Panc1 (cell line): ENCODE measurements around the gene CD6. TPM values are rescaled to one million over a fixed set of nuclear protein-coding genes. Genes with fewer than 3 reads are reported as not detected.

Experiments used
- ATAC-seq: fragments of 200-7000 bp; cut with Tn5 transposase; 2 replicates; pipeline ENCODE4 v1.9.1; 2020; ENCODE audit warnings: mild to moderate bottlenecking, moderate library complexity
- BruUV-seq: library from RNA; stranded (reverse); fragments of 400-500 nt; replicated peaks from 2 replicates; lab custom pipeline; 2021; lab: Mats Ljungman, UMichigan
- CTCF ChIA-PET: fragments of 300-600 bp; sonication (Branson Sonifier 250); formaldehyde crosslinking; loops from one replicate; lab custom pipeline; 2022; ENCODE audit warnings: antibody characterized with exemption; lab: Charles Lee
- POLR2A ChIA-PET: fragments of 300-600 bp; sonication (Branson Sonifier 250); formaldehyde crosslinking; loops from one replicate; lab custom pipeline; 2022; ENCODE audit warnings: antibody characterized with exemption; lab: Charles Lee
- DNase-seq: peaks from one replicate; pipeline ENCODE4 v3.0.0-alpha.2; 2010; ENCODE audit warnings: low read depth, low spot score
- H3K27ac ChIP-seq: 2 replicates; pipeline ENCODE4 v1.5.1; 2011; ENCODE audit warnings: mild to moderate bottlenecking, low read length, inconsistent platforms
- H3K27me3 ChIP-seq: fragments of 200-500 bp; sonication (Bioruptor generic); 2 replicates; pipeline ENCODE4 v1.6.0; 2014; ENCODE audit warnings: low read length, inconsistent platforms; ENCODE audit not compliant: control insufficient read depth, insufficient read depth
- H3K36me3 ChIP-seq: fragments of 200-500 bp; sonication (Bioruptor generic); 2 replicates; pipeline ENCODE4 v1.5.1; 2014; ENCODE audit warnings: inconsistent platforms, mild to moderate bottlenecking, low read length, moderate library complexity; ENCODE audit not compliant: control insufficient read depth, insufficient read depth
- H3K4me1 ChIP-seq: 2 replicates; pipeline ENCODE4 v1.5.1; 2011; ENCODE audit warnings: inconsistent platforms, mild to moderate bottlenecking, low read length, moderate library complexity; ENCODE audit not compliant: control insufficient read depth, insufficient read depth
- H3K4me3 ChIP-seq, 2 experiments: 2 replicates each; pipeline ENCODE4 v1.5.1; 2011 to 2012; ENCODE audit warnings: low read depth in 2 of 2, low read length in 2 of 2, mild to moderate bottlenecking in 2 of 2, inconsistent platforms in 1 of 2, moderate library complexity in 1 of 2
- H3K9me3 ChIP-seq: fragments of 200-500 bp; sonication (Bioruptor generic); 2 replicates; pipeline ENCODE4 v1.5.1; 2014; ENCODE audit warnings: low read depth, mild to moderate bottlenecking, inconsistent platforms, low read length, moderate library complexity; ENCODE audit not compliant: control insufficient read depth, insufficient read depth
- CTCF ChIP-seq: fragments of 450-650 bp; IDR thresholded peaks from 2 replicates; pipeline ENCODE4 v1.5.1; 2017; ENCODE audit warnings: mild to moderate bottlenecking
- POLR2AphosphoS5 ChIP-seq: IDR thresholded peaks from 2 replicates; pipeline ENCODE4 v1.6.1; 2012; ENCODE audit warnings: mild to moderate bottlenecking, low read depth, low read length, moderate library complexity
- SIN3A ChIP-seq: IDR thresholded peaks from 2 replicates; pipeline ENCODE4 v1.6.1; 2012; ENCODE audit warnings: low read depth, mild to moderate bottlenecking, low read length, moderate library complexity, borderline replicate concordance; ENCODE audit not compliant: insufficient read depth
- TCF7L2 ChIP-seq: IDR thresholded peaks from 2 replicates; pipeline ENCODE4 v1.6.1; 2011; ENCODE audit warnings: mild to moderate bottlenecking, low read depth, low read length, inconsistent platforms
- in situ Hi-C: cut with HindIII; loops from 2 replicates; pipeline ENCODE4 v1.10.0; 2016; ENCODE audit warnings: low sequenced_read_pairs, low pct_unique_long_range_greater_than_20kb
- intact Hi-C: fragments of 100-400 bp; cut with micrococcal nuclease; formaldehyde crosslinking; loops from one replicate; pipeline ENCODE4 v1.10.0; 2022; ENCODE audit not compliant: unreplicated experiment
- total RNA-seq: library from RNA; stranded (reverse); gene quantifications from one replicate; pipeline ENCODE4 v1.2.1, GENCODE V29; 2021; ENCODE audit not compliant: unreplicated experiment
- TF ChIP-seq, protein P1 (sequence below), 2 experiments: IDR thresholded peaks; 2 replicates each; pipeline ENCODE4 v1.6.1; 2011 to 2012; ENCODE audit warnings: low read depth in 2 of 2, control low read depth in 1 of 2, low read length in 1 of 2, mild to moderate bottlenecking in 1 of 2, moderate library complexity in 1 of 2; ENCODE audit not compliant: insufficient read depth in 1 of 2

The CD6 gene
- total RNA-seq, 1 experiment from 2014 or later: 1.1 TPM

DNA sequence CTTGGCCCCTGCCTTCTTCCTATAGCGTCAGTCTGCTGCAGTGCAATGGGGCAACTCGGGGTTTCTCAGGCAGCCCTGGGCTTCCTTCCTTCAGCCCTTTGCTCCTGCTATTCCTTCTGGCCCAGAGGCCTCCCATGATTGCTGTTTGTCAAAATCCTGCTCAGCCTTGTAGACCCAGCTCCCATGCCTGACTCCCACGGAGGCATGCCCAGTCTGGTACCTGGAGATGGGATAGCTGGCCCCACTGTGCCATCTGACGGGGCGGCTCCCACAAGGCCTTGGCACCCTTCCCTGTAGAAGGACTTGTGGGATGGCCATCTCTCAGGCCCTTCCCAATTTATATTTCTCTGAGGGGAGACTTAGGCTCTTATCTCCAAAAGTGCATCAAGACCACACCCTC lies 590 bp upstream of the CD6 start:
- Histone ChIP-seq H3K4me3 (no peak overlapping the region), H3K9me3 (no peaks in the 10 kb centered on the region), H3K36me3 (no peaks in the 10 kb centered on the region), H3K27ac (no peak overlapping the region), H3K27me3 (no peaks in the 10 kb centered on the region), H3K4me1 (no peaks in the 10 kb centered on the region)
- CTCF ChIA-PET: interaction anchor here (1.0 kb wide), 2 partner anchors 118 to 156 kb away, joined by 3 read pairs; no protein-coding TSS in a partner anchor
- POLR2A ChIA-PET: no interaction called here
- intact Hi-C loops (no loop called here), in situ Hi-C loops (no loop called here)
- no TSS peak for BruUV-seq
- TF ChIP-seq, protein P1, sequence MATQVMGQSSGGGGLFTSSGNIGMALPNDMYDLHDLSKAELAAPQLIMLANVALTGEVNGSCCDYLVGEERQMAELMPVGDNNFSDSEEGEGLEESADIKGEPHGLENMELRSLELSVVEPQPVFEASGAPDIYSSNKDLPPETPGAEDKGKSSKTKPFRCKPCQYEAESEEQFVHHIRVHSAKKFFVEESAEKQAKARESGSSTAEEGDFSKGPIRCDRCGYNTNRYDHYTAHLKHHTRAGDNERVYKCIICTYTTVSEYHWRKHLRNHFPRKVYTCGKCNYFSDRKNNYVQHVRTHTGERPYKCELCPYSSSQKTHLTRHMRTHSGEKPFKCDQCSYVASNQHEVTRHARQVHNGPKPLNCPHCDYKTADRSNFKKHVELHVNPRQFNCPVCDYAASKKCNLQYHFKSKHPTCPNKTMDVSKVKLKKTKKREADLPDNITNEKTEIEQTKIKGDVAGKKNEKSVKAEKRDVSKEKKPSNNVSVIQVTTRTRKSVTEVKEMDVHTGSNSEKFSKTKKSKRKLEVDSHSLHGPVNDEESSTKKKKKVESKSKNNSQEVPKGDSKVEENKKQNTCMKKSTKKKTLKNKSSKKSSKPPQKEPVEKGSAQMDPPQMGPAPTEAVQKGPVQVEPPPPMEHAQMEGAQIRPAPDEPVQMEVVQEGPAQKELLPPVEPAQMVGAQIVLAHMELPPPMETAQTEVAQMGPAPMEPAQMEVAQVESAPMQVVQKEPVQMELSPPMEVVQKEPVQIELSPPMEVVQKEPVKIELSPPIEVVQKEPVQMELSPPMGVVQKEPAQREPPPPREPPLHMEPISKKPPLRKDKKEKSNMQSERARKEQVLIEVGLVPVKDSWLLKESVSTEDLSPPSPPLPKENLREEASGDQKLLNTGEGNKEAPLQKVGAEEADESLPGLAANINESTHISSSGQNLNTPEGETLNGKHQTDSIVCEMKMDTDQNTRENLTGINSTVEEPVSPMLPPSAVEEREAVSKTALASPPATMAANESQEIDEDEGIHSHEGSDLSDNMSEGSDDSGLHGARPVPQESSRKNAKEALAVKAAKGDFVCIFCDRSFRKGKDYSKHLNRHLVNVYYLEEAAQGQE (IDR thresholded peaks at IDR 0.05; ENCODE audit: insufficient read depth in 1 of 2, low read depth in 2 of 2, low read length in 1 of 2): no peak
- no peak for TF ChIP-seq TCF7L2
- no peak for TF ChIP-seq CTCF
- TF ChIP-seq POLR2AphosphoS5: no peak
- no peak for TF ChIP-seq SIN3A
- DNase-seq: no peak
- ATAC-seq: peak; percentile 24; the same call in 1 of the 2 replicates

DNA sequence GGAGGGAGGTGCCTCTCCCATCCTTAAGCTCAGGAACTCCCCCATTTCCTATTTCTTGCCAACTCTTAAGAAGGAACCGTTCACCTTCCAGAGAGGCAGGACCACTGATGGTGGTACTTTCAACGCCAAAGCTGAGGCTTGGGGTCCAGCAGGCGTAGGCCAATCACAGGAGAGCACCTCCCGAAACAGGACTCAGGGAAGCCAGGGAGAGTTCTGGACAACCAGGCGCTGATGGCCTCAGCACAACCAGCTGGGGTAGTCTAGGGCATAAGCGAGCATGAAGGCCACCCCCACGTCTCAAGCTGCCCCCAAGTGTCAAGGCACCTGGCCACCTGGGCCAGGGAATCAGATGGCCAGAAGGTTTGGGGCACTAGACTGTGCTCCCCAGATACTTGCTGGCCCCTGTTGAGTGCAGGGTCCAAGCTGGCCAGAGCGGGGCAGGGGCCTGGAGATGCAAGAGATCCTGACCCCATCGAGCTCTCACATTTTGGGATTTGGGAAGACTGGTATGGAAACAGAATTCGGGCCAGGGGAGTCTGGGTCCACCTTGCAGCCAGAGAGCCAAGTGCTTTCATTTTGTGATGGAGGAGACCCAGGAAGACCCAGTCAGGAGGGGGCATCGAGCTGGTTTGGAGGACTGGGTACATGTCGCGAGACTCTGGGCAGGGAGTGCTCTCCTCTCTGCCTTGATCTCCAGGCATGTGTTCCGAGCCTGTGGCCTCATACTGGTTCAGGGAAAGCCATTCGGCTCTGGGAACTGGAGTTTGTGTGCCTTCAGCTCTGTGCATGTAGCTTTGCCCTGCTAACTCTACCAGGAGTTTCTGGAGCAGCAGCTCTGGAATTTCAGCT lies 926 bp downstream of the CD6 start:
- Histone ChIP-seq H3K9me3 (no peaks in the 10 kb centered on the region), H3K36me3 (no peaks in the 10 kb centered on the region), H3K27me3 (no peaks in the 10 kb centered on the region), H3K27ac (no peak overlapping the region), H3K4me3 (no peak overlapping the region), H3K4me1 (no peaks in the 10 kb centered on the region)
- no TSS peak for BruUV-seq
- ChIA-PET CTCF (no interaction called here), POLR2A (no interaction called here)
- DNase-seq: no peak
- peak; percentile 49 for ATAC-seq
- TF ChIP-seq POLR2AphosphoS5: no peak
- in situ Hi-C loops (no loop called here), intact Hi-C loops (no loop called here)

GRCh38 chr11:60973699-60974098 lies 2.2 kb downstream of the CD6 start:
- H3K9me3 ChIP-seq: no peaks in the 10 kb centered on the region
- ChIA-PET POLR2A (no interaction called here), CTCF (no interaction called here)
- H3K36me3 ChIP-seq: no peaks in the 10 kb centered on the region
- no peak for DNase-seq
- H3K4me1 ChIP-seq: no peaks in the 10 kb centered on the region
- H3K27me3 ChIP-seq: no peaks in the 10 kb centered on the region
- H3K27ac ChIP-seq: no peak overlapping the region
- intact Hi-C loops: no loop called here
- in situ Hi-C loops: no loop called here
- H3K4me3 ChIP-seq: no peak overlapping the region
- BruUV-seq: no TSS peak
- TF ChIP-seq CTCF (no peak), POLR2AphosphoS5 (no peak), SIN3A (no peak), TCF7L2 (no peak)
- TF ChIP-seq, protein P1 (IDR thresholded peaks at IDR 0.05; ENCODE audit: insufficient read depth in 1 of 2, low read depth in 2 of 2, low read length in 1 of 2): no peak
- ATAC-seq: no peak
